Kidney (tissue), 14 donors: ENCODE measurements around the gene PPM1N. TPM values are rescaled to one million over a fixed set of nuclear protein-coding genes. Genes with fewer than 3 reads are reported as not detected.

Experiments
- DNase-seq, 5 donors: peaks; one replicate each; pipeline ENCODE4 v3.0.0-alpha.2; 2013 to 2020
- FAIRE-seq: peaks from 2 replicates; lab custom pipeline; 2012; peaks lifted over from hg19 to GRCh38; lab: Jason Lieb, UNC
- H3K27ac ChIP-seq, 2 donors: one replicate each; pipeline ENCODE4 v1.7.0; 2013; ENCODE audit warnings: low read depth in 2 of 2, low read length in 2 of 2, inconsistent platforms in 1 of 2
- H3K27me3 ChIP-seq: one replicate; pipeline ENCODE4 v1.7.1; 2013; ENCODE audit warnings: low read length, inconsistent platforms; ENCODE audit not compliant: control insufficient read depth, insufficient read depth
- H3K36me3 ChIP-seq, 3 donors: one replicate each; pipeline versions ENCODE4 v1.7.0 to v1.7.1; 2013; ENCODE audit warnings: low read length in 3 of 3, control low read depth in 1 of 3, inconsistent platforms in 1 of 3; ENCODE audit not compliant: insufficient read depth in 3 of 3, control insufficient read depth in 2 of 3
- H3K4me1 ChIP-seq, 3 donors: one replicate each; pipeline versions ENCODE4 v1.7.0 to v1.7.1; 2013; ENCODE audit warnings: low read length in 3 of 3, inconsistent platforms in 1 of 3, low read depth in 1 of 3; ENCODE audit not compliant: control insufficient read depth in 2 of 3, insufficient read depth in 2 of 3
- H3K4me3 ChIP-seq, 3 donors: one replicate each; pipeline versions ENCODE4 v1.7.0 to v1.8.1; 2013; ENCODE audit warnings: low read length in 3 of 3, control low read depth in 1 of 3, inconsistent platforms in 1 of 3
- H3K9ac ChIP-seq, 3 donors: one replicate each; pipeline versions ENCODE4 v1.7.0 to v1.7.1; 2013; ENCODE audit warnings: low read length in 3 of 3, control low read depth in 1 of 3, inconsistent platforms in 1 of 3
- H3K9me3 ChIP-seq, 3 donors: one replicate each; pipeline versions ENCODE4 v1.7.0 to v1.7.1; 2013; ENCODE audit warnings: low read length in 3 of 3, control low read depth in 1 of 3, inconsistent platforms in 1 of 3; ENCODE audit not compliant: control insufficient read depth in 2 of 3, insufficient read depth in 1 of 3
- CTCF ChIP-seq: IDR thresholded peaks from 3 replicates; pipeline ENCODE4 v1.5.1; 2012; ENCODE audit warnings: mild to moderate bottlenecking, moderate library complexity, borderline replicate concordance; ENCODE audit not compliant: insufficient read depth; ENCODE audit errors: extremely low read depth
- intact Hi-C: fragments of 100-400 bp; cut with DNase I; formaldehyde crosslinking; loops from one replicate; pipeline ENCODE4 v1.11.1; 2022
- polyA plus RNA-seq: library from polyadenylated mRNA; stranded (reverse); fragments of 350-450 nt; fragmentation: Illumina TruSeq; extraction: RNeasy Lipid Tissue Mini Kit (QIAGEN cat#74804); gene quantifications from one replicate; pipeline ENCODE4 v1.2.3, GENCODE V29; 2014; ENCODE audit warnings: low read depth, low replicate concordance; ENCODE audit not compliant: insufficient read depth
- total RNA-seq: library from RNA; stranded (reverse); fragmentation: NEBNext Ultra II Directional; extraction: Animal tissue kit (Norgen Biotek cat#: 25700); gene quantifications from one replicate; pipeline ENCODE4 v1.2.1, GENCODE V29; 2021
- donor health status: control.
- donor health status: control.
- donor health status: control.
- donor health status: control.
- donor health status: control.
- donor health status: DM: yes; HTN: yes; CAD: no.
- donor health status: Normal renal cell carcinoma (clear cell type).

Gene PPM1N
- total and polyA plus RNA-seq, 2 donors from 2014 or later = 0.69 to 2.2 TPM

- H3K27ac ChIP-seq = no peak overlapping the region
- H3K36me3 ChIP-seq = no peaks in the 10 kb centered on the region
- intact Hi-C loops = no loop called here
- no peak overlapping the region for H3K9ac ChIP-seq
- peaks cover 0 to 19% (median 0%) of the 10 kb centered on the region in 3 donors for H3K4me1 ChIP-seq
- peaks cover 10% of the 10 kb centered on the region for H3K27me3 ChIP-seq
- DNase-seq (peak in 1 of 5 donors; percentile 50), FAIRE-seq (no peak)
- TF ChIP-seq CTCF = no peak
- H3K4me3 ChIP-seq = no peak overlapping the region
- H3K9me3 ChIP-seq = no peaks in the 10 kb centered on the region
Measured at GRCh38 chr19:45494261-45494916, 3.9 kb upstream of the PPM1N start.

GRCh38 chr19:45495178-45495577 is 3.1 kb upstream of the PPM1N start:
- no peak overlapping the region for H3K9ac ChIP-seq
- H3K4me1 ChIP-seq = peaks cover 0 to 19% (median 0%) of the 10 kb centered on the region in 3 donors
- no peak for FAIRE-seq
- peaks cover 16% of the 10 kb centered on the region for H3K27me3 ChIP-seq
- no peak overlapping the region for H3K4me3 ChIP-seq
- intact Hi-C loops = no loop called here
- H3K9me3 ChIP-seq = no peaks in the 10 kb centered on the region
- H3K27ac ChIP-seq = no peak overlapping the region
- no peak for DNase-seq
- H3K36me3 ChIP-seq = no peaks in the 10 kb centered on the region
- no peak for TF ChIP-seq CTCF

- H3K27ac ChIP-seq = no peak overlapping the region
- peak overlapping the region in 1 of 3 donors; percentile 34 for H3K9ac ChIP-seq
- no peaks in the 10 kb centered on the region for H3K9me3 ChIP-seq
- intact Hi-C loops = no loop called here
- H3K27me3 ChIP-seq = peaks cover 20% of the 10 kb centered on the region
- H3K4me1 ChIP-seq = peaks cover 0 to 19% (median 0%) of the 10 kb centered on the region in 3 donors
- DNase-seq (peak; percentile 69 to 90 (median 78)), FAIRE-seq (no peak)
- TF ChIP-seq CTCF = no peak
- no peaks in the 10 kb centered on the region for H3K36me3 ChIP-seq
- H3K4me3 ChIP-seq = peak overlapping the region; percentile 36 to 56 (median 41)
Measured at GRCh38 chr19:45496349-45496953, 1.8 kb upstream of the PPM1N start.
